Trophoblast cell (in vitro differentiated cells and primary cell): Measurements from ENCODE around the gene ZNF614.
A peak's percentile ranks its signal among the peaks of the same experiment; 100 is the strongest.
"Not testable (repeated sequence)": the region's sequence is repeated elsewhere in the genome, so short reads cannot be mapped to it uniquely, and the experiment has no call there.

Experiments
- DNase-seq, 2 donors: peaks; one replicate each; pipeline ENCODE4 v3.0.0-alpha.2; 2016
- H2AFZ ChIP-seq: 2 replicates; pipeline ENCODE4 v1.6.1; 2013; ENCODE audit warnings: low read length, moderate library complexity, mild to moderate bottlenecking; ENCODE audit not compliant: insufficient read depth, poor library complexity
- H2AK5ac ChIP-seq: 2 replicates; pipeline ENCODE4 v1.6.1; 2013; ENCODE audit warnings: mild to moderate bottlenecking, low read length
- H2BK120ac ChIP-seq: 2 replicates; pipeline ENCODE4 v1.6.1; 2013; ENCODE audit warnings: low read length, mild to moderate bottlenecking, moderate library complexity; ENCODE audit not compliant: insufficient read depth, poor library complexity
- H2BK12ac ChIP-seq: 2 replicates; pipeline ENCODE4 v1.6.1; 2013; ENCODE audit warnings: mild to moderate bottlenecking, low read length, moderate library complexity
- H2BK5ac ChIP-seq: 2 replicates; pipeline ENCODE4 v1.6.1; 2013; ENCODE audit warnings: low read length, low read depth, moderate library complexity, mild to moderate bottlenecking; ENCODE audit not compliant: poor library complexity
- H3K14ac ChIP-seq: 2 replicates; pipeline ENCODE4 v1.6.1; 2013; ENCODE audit warnings: mild to moderate bottlenecking, low read length
- H3K18ac ChIP-seq: 2 replicates; pipeline ENCODE4 v1.6.1; 2013; ENCODE audit warnings: mild to moderate bottlenecking, low read length
- H3K23ac ChIP-seq: 2 replicates; pipeline ENCODE4 v1.6.1; 2013; ENCODE audit warnings: low read length
- H3K27ac ChIP-seq: 2 replicates; pipeline ENCODE4 v1.5.1; 2013; ENCODE audit warnings: low read depth, mild to moderate bottlenecking, inconsistent platforms, low read length, moderate library complexity
- H3K27me3 ChIP-seq: 2 replicates; pipeline ENCODE4 v1.6.1; 2013; ENCODE audit warnings: inconsistent platforms, mild to moderate bottlenecking, low read length, moderate library complexity; ENCODE audit not compliant: insufficient read depth
- H3K36me3 ChIP-seq, 2 experiments: 1 replicate in 1 of 2; 2 replicates in 1 of 2; pipeline ENCODE4 v1.6.1; 2013; ENCODE audit warnings: low read length in 2 of 2, mild to moderate bottlenecking in 2 of 2, moderate library complexity in 1 of 2; ENCODE audit not compliant: insufficient read depth in 2 of 2, control insufficient read depth in 1 of 2
- H3K4ac ChIP-seq: 2 replicates; pipeline ENCODE4 v1.6.1; 2013; ENCODE audit warnings: low read depth, mild to moderate bottlenecking, low read length, moderate library complexity
- H3K4me1 ChIP-seq, 2 experiments: 1 replicate in 1 of 2; 2 replicates in 1 of 2; pipeline ENCODE4 v1.6.1; 2013; ENCODE audit warnings: low read length in 2 of 2, mild to moderate bottlenecking in 2 of 2, moderate library complexity in 1 of 2; ENCODE audit not compliant: insufficient read depth in 2 of 2, control insufficient read depth in 1 of 2
- H3K4me2 ChIP-seq: 2 replicates; pipeline ENCODE4 v1.6.1; 2013; ENCODE audit warnings: inconsistent platforms, mild to moderate bottlenecking, low read length, moderate library complexity
- H3K4me3 ChIP-seq: 2 replicates; pipeline ENCODE4 v1.5.1; 2013; ENCODE audit warnings: mild to moderate bottlenecking, low read depth, low read length, inconsistent platforms
- H3K79me1 ChIP-seq: one replicate; pipeline ENCODE4 v1.6.1; 2013; ENCODE audit warnings: low read length
- H3K79me2 ChIP-seq: 2 replicates; pipeline ENCODE4 v1.6.1; 2013; ENCODE audit warnings: low read length, mild to moderate bottlenecking; ENCODE audit not compliant: control insufficient read depth, insufficient read depth, poor library complexity
- H3K9ac ChIP-seq: 2 replicates; pipeline ENCODE4 v1.6.1; 2013; ENCODE audit warnings: mild to moderate bottlenecking, low read length
- H3K9me3 ChIP-seq: 2 replicates; pipeline ENCODE4 v1.6.1; 2013; ENCODE audit warnings: low read depth, mild to moderate bottlenecking, control low read depth, inconsistent platforms, low read length; ENCODE audit not compliant: insufficient read depth
- H4K12ac ChIP-seq: 2 replicates; pipeline ENCODE4 v1.6.1; 2013; ENCODE audit warnings: low read depth, mild to moderate bottlenecking, low read length, moderate library complexity
- H4K8ac ChIP-seq: 2 replicates; pipeline ENCODE4 v1.6.1; 2013; ENCODE audit warnings: low read depth, mild to moderate bottlenecking, low read length, moderate library complexity
- H4K91ac ChIP-seq: one replicate; pipeline ENCODE4 v1.6.1; 2013; ENCODE audit warnings: low read depth, mild to moderate bottlenecking, low read length, moderate library complexity
- WGBS: extraction: QIAGEN DNeasy Blood & Tissue Kit; methylation state at CpG from one replicate; pipeline ENCODE4 v1.1.7; 2013; ENCODE audit warnings: missing lambda C conversion rate; ENCODE audit not compliant: insufficient read length, insufficient coverage; ENCODE audit errors: extremely low coverage; 5-methylcytosine and 5-hydroxymethylcytosine counted together

ZNF614 gene

DNA sequence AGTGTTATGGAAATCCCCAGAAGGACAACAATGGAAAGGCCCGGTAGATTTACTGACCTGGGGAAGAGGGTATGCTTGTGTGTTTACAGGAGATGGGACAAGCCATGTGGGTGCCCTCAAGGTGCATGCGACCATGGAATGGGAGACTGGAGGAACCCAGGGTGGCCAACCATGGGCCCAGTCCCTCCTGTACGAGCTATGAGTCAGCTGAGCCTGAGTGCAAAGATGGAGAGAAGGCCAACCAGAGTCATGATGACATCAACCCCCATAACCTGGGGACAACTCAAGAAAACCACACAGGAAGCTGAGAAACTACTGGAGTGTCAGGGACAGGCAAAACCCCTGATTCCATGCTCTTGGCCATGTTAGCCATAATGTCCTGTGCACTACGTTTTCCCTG is 49.3 kb downstream of the ZNF614 start:
- H3K79me1 ChIP-seq = no peaks in the 10 kb centered on the region
- no peak overlapping the region for H4K8ac ChIP-seq
- H3K4me1 ChIP-seq = peaks cover 3 to 8% of the 10 kb centered on the region in 2 experiments
- H2AFZ ChIP-seq = no peak overlapping the region
- no peak overlapping the region for H3K27ac ChIP-seq
- no peak overlapping the region for H3K18ac ChIP-seq
- H3K36me3 ChIP-seq = peaks cover 9 to 22% of the 10 kb centered on the region in 2 experiments
- no peak overlapping the region for H3K14ac ChIP-seq
- no CpG with 5 or more reads among the region's 4 CpGs for WGBS
- H2BK5ac ChIP-seq = no peak overlapping the region
- H3K27me3 ChIP-seq = no peaks in the 10 kb centered on the region
- no peak overlapping the region for H3K4me3 ChIP-seq
- no peak overlapping the region for H2BK12ac ChIP-seq
- H2AK5ac ChIP-seq = no peak overlapping the region
- no peak overlapping the region for H3K23ac ChIP-seq
- peaks cover 23% of the 10 kb centered on the region for H3K9me3 ChIP-seq
- H3K4me2 ChIP-seq = no peak overlapping the region
- H3K79me2 ChIP-seq = no peaks in the 10 kb centered on the region
- no peak overlapping the region for H2BK120ac ChIP-seq
- peak; percentile 61 to 64 for DNase-seq
- no peak overlapping the region for H4K12ac ChIP-seq
- no peak overlapping the region for H3K4ac ChIP-seq
- H3K9ac ChIP-seq = no peak overlapping the region
- H4K91ac ChIP-seq = no peak overlapping the region

DNA sequence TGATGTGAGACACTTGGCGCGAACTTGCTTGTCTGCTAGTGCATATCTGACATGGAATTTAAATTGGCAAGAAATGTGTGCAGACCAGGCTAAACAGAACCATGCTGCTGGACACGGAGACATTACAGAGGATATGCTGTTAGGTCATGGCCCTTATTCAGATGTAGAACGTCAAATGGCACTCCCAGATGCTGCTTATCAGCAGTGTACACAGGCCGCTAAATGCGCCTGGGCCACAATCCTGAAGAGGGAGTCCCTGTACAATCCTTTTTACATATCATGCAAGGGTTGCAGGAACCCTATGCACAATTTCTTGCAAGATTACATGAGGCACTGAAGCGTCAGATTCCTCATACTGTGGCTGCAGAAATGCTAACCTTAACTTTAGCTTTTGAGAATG is 50.8 kb downstream of the ZNF614 start:
- Histone ChIP-seq H3K18ac (no peak overlapping the region), H3K79me2 (no peaks in the 10 kb centered on the region), H2AFZ (no peak overlapping the region), H3K9ac (no peak overlapping the region), H2BK120ac (no peak overlapping the region), H3K23ac (no peak overlapping the region), H3K4me2 (no peak overlapping the region), H3K14ac (no peak overlapping the region), H3K79me1 (no peaks in the 10 kb centered on the region), H3K9me3 (peaks cover 27% of the 10 kb centered on the region), H3K27me3 (no peaks in the 10 kb centered on the region), H4K8ac (no peak overlapping the region), H3K4me1 (peaks cover 3 to 8% of the 10 kb centered on the region in 2 experiments), H3K4me3 (no peak overlapping the region), H3K27ac (no peak overlapping the region), H2BK12ac (no peak overlapping the region), H4K12ac (no peak overlapping the region), H2BK5ac (no peak overlapping the region), H4K91ac (no peak overlapping the region), H2AK5ac (no peak overlapping the region), H3K36me3 (peaks cover 13 to 31% of the 10 kb centered on the region in 2 experiments), H3K4ac (no peak overlapping the region)
- no CpG with 5 or more reads among the region's 7 CpGs for WGBS
- DNase-seq = peak; percentile 82 to 90

GRCh38 chr19:51976852-51977251 is 51.3 kb downstream of the ZNF614 start:
- no peak overlapping the region for H2BK12ac ChIP-seq
- no peak overlapping the region for H4K91ac ChIP-seq
- H2AK5ac ChIP-seq = no peak overlapping the region
- no peak for DNase-seq
- no peak overlapping the region for H3K14ac ChIP-seq
- H3K36me3 ChIP-seq = peaks cover 13 to 32% of the 10 kb centered on the region in 2 experiments
- H3K79me1 ChIP-seq = no peaks in the 10 kb centered on the region
- no peak overlapping the region for H2BK5ac ChIP-seq
- no CpG with 5 or more reads among the region's 3 CpGs for WGBS
- no peak overlapping the region for H2BK120ac ChIP-seq
- no peak overlapping the region for H3K4me2 ChIP-seq
- peaks cover 3 to 8% of the 10 kb centered on the region in 2 experiments for H3K4me1 ChIP-seq
- H3K79me2 ChIP-seq = no peaks in the 10 kb centered on the region
- H3K27me3 ChIP-seq = no peaks in the 10 kb centered on the region
- H3K27ac ChIP-seq = no peak overlapping the region
- no peak overlapping the region for H3K4ac ChIP-seq
- no peak overlapping the region for H3K23ac ChIP-seq
- H4K12ac ChIP-seq = no peak overlapping the region
- peaks cover 27% of the 10 kb centered on the region for H3K9me3 ChIP-seq
- H2AFZ ChIP-seq = no peak overlapping the region
- no peak overlapping the region for H3K4me3 ChIP-seq
- H4K8ac ChIP-seq = no peak overlapping the region
- no peak overlapping the region for H3K9ac ChIP-seq
- H3K18ac ChIP-seq = no peak overlapping the region

DNA sequence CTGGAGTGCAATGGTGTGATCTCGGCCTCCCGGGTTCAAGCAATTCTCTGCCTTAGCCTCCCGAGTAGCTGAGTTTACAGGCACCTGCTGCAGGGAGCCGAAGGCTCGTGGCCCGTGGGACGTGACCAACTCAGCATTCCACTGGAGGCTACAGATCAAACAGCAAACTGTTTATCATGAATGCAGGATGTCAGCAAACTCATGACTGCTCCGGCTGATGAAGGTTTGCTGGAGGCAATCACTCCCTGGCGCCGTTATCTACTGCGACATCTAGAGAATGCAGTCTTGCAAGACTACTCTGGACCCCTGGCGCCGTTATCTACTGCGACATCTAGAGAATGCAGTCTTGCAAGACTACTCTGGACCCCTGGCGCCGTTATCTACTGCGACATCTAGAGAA is 52.4 kb downstream of the ZNF614 start:
- not testable (repeated sequence) for H4K8ac ChIP-seq, H4K12ac ChIP-seq, H3K79me2 ChIP-seq, H3K9ac ChIP-seq, H3K4ac ChIP-seq, H3K23ac ChIP-seq, H2BK5ac ChIP-seq, H4K91ac ChIP-seq, H3K14ac ChIP-seq, H3K79me1 ChIP-seq, H2AFZ ChIP-seq, H3K4me3 ChIP-seq, H3K4me1 ChIP-seq, H2BK12ac ChIP-seq, H3K4me2 ChIP-seq, H3K27me3 ChIP-seq, H2AK5ac ChIP-seq, H2BK120ac ChIP-seq, H3K18ac ChIP-seq, H3K27ac ChIP-seq
- DNase-seq = peak; percentile 56 to 84
- WGBS = no CpG with 5 or more reads among the region's 17 CpGs
- peaks cover 30% of the 10 kb centered on the region for H3K9me3 ChIP-seq
- H3K36me3 ChIP-seq = peaks cover 20 to 36% of the 10 kb centered on the region in 2 experiments
